ENCODE measurements around the gene OTOG. TPM values are rescaled to one million over a fixed set of nuclear protein-coding genes. Genes with fewer than 3 reads are reported as not detected.

The OTOG gene
- total RNA-seq, 1 donor from 2014 or later = not detected

GRCh38 chr11:17650127-17650911, 103.3 kb downstream of the OTOG start:
- no peaks in the 10 kb centered on the region for H3K36me3 ChIP-seq
- no peak for DNase-seq (ENCODE audit: extremely low spot score in 2 of 2)
- H3K4me1 ChIP-seq = no peaks in the 10 kb centered on the region
- no peaks in the 10 kb centered on the region for H3K9me3 ChIP-seq
- no peak overlapping the region for H3K27ac ChIP-seq
- intact Hi-C loops (cut with DNase I) = no loop called here
- H3K27me3 ChIP-seq = no peaks in the 10 kb centered on the region
- TF ChIP-seq POLR2A (IDR thresholded peaks at IDR 0.05) (no peak), POLR2AphosphoS5 (IDR thresholded peaks at IDR 0.05; ENCODE audit: insufficient read depth in 1 of 2, low read depth in 1 of 2) (no peak)
- TF ChIP-seq, protein P1, sequence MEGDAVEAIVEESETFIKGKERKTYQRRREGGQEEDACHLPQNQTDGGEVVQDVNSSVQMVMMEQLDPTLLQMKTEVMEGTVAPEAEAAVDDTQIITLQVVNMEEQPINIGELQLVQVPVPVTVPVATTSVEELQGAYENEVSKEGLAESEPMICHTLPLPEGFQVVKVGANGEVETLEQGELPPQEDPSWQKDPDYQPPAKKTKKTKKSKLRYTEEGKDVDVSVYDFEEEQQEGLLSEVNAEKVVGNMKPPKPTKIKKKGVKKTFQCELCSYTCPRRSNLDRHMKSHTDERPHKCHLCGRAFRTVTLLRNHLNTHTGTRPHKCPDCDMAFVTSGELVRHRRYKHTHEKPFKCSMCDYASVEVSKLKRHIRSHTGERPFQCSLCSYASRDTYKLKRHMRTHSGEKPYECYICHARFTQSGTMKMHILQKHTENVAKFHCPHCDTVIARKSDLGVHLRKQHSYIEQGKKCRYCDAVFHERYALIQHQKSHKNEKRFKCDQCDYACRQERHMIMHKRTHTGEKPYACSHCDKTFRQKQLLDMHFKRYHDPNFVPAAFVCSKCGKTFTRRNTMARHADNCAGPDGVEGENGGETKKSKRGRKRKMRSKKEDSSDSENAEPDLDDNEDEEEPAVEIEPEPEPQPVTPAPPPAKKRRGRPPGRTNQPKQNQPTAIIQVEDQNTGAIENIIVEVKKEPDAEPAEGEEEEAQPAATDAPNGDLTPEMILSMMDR (IDR thresholded peaks at IDR 0.05) = no peak
- H3K4me3 ChIP-seq = no peak overlapping the region

DNA sequence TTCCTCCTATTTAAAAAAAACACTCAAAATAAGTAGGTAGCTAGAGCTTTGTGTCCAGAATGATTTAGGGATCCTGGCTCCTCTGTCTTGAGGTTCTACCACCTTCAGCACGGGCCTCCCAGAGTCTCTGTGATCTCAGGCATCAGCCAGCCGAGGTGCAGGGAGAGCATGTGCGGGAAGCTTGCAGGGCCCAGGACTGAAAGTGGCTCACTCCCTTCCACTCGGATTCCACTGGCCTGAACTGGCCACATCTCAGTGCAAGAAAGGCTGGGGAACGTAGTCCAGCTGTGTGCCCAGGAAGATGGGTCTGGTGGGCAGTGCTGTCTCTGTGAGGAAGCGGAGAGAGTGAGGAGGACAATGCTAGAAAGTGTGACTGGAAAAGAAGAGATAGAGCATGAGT, 104.0 kb downstream of the OTOG start:
- Histone ChIP-seq H3K4me3 (no peak overlapping the region), H3K27me3 (no peaks in the 10 kb centered on the region), H3K36me3 (no peaks in the 10 kb centered on the region), H3K4me1 (no peaks in the 10 kb centered on the region), H3K27ac (no peak overlapping the region), H3K9me3 (no peaks in the 10 kb centered on the region)
- TF ChIP-seq POLR2AphosphoS5 (IDR thresholded peaks at IDR 0.05; ENCODE audit: insufficient read depth in 1 of 2, low read depth in 1 of 2) (no peak), POLR2A (IDR thresholded peaks at IDR 0.05) (no peak)
- TF ChIP-seq, protein P1 (IDR thresholded peaks at IDR 0.05) = no peak
- intact Hi-C loops (cut with DNase I) = no loop called here
- DNase-seq (ENCODE audit: extremely low spot score in 2 of 2) = no peak

GRCh38 chr11:17651681-17652080, 104.6 kb downstream of the OTOG start:
- Histone ChIP-seq H3K4me1 (no peaks in the 10 kb centered on the region), H3K27me3 (no peaks in the 10 kb centered on the region), H3K4me3 (no peak overlapping the region), H3K9me3 (no peaks in the 10 kb centered on the region), H3K36me3 (no peaks in the 10 kb centered on the region), H3K27ac (no peak overlapping the region)
- intact Hi-C loops (cut with DNase I) = no loop called here
- DNase-seq (ENCODE audit: extremely low spot score in 2 of 2) = no peak
- TF ChIP-seq, protein P1 (IDR thresholded peaks at IDR 0.05) = no peak
- no peak for TF ChIP-seq POLR2A (IDR thresholded peaks at IDR 0.05)
- no peak for TF ChIP-seq POLR2AphosphoS5 (IDR thresholded peaks at IDR 0.05; ENCODE audit: insufficient read depth in 1 of 2, low read depth in 1 of 2)

GRCh38 chr11:17652556-17652955, 105.5 kb downstream of the OTOG start:
- no peaks in the 10 kb centered on the region for H3K27me3 ChIP-seq
- H3K27ac ChIP-seq = no peak overlapping the region
- no peaks in the 10 kb centered on the region for H3K36me3 ChIP-seq
- DNase-seq (ENCODE audit: extremely low spot score in 2 of 2) = no peak
- no peak overlapping the region for H3K4me3 ChIP-seq
- H3K4me1 ChIP-seq = no peaks in the 10 kb centered on the region
- TF ChIP-seq POLR2AphosphoS5 (IDR thresholded peaks at IDR 0.05; ENCODE audit: insufficient read depth in 1 of 2, low read depth in 1 of 2) = no peak
- TF ChIP-seq, protein P1 (IDR thresholded peaks at IDR 0.05) = no peak
- TF ChIP-seq POLR2A (IDR thresholded peaks at IDR 0.05) = no peak
- intact Hi-C loops (cut with DNase I) = no loop called here
- H3K9me3 ChIP-seq = no peaks in the 10 kb centered on the region

DNA sequence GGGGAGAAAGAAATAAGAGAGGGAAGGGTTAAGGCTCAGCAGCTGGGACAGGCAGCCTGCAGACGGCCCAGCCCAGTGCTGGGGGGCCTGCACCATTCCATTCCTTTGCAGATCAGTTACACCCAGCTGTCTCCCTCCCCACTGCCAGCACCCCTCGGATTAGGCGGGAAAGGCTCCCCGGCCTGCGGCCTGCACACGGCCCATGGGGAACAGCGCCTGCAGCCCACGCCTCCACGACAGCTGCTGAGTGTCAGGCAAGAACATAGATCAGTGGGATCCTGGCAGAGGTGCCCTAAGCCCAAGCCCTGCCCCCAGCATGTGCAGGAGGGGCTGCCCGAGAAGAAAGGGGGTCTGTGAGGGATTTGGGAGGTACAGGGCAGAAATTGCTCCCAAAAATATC, 106.6 kb downstream of the OTOG start:
- TF ChIP-seq, protein P1 (IDR thresholded peaks at IDR 0.05) = no peak
- no peak for TF ChIP-seq POLR2AphosphoS5 (IDR thresholded peaks at IDR 0.05; ENCODE audit: insufficient read depth in 1 of 2, low read depth in 1 of 2)

More for the DNA sequence above, 106.6 kb downstream of the OTOG start:
- intact Hi-C loops (cut with DNase I) = no loop called here
- Histone ChIP-seq H3K27me3 (no peaks in the 10 kb centered on the region), H3K4me3 (no peak overlapping the region), H3K4me1 (no peaks in the 10 kb centered on the region), H3K36me3 (no peaks in the 10 kb centered on the region), H3K27ac (no peak overlapping the region), H3K9me3 (no peaks in the 10 kb centered on the region)
- DNase-seq (ENCODE audit: extremely low spot score in 2 of 2) = no peak

Measured in vagina (tissue), 2 donors.